SU-DHL-6 (cell line): ENCODE data around the gene WDPCP.
"Not testable (repeated sequence)": the region's sequence is repeated elsewhere in the genome, so short reads cannot be mapped to it uniquely, and the experiment has no call there.

Experiments used
- H2AFZ ChIP-seq: fragments of 200-600 bp; sonication (generic); 2 replicates; pipeline ENCODE4 v1.6.1; 2014; ENCODE audit warnings: low read depth, mild to moderate bottlenecking, moderate library complexity, mixed read lengths, antibody characterized with exemption, low read length; ENCODE audit not compliant: severe bottlenecking
- H3F3A ChIP-seq: fragments of 200-600 bp; shearing (Covaris generic); 2 replicates; pipeline ENCODE4 v1.6.0; 2016; ENCODE audit warnings: antibody characterized with exemption, mild to moderate bottlenecking; ENCODE audit not compliant: insufficient read depth
- H3K27ac ChIP-seq: fragments of 200-600 bp; sonication (generic); 2 replicates; pipeline ENCODE4 v1.5.1; 2016; ENCODE audit warnings: low read depth, mild to moderate bottlenecking, low read length, moderate library complexity, mixed read lengths
- H3K27me3 ChIP-seq: fragments of 200-600 bp; sonication (generic), shearing (Covaris generic); 2 replicates; pipeline ENCODE4 v1.6.0; 2014; ENCODE audit warnings: mild to moderate bottlenecking, low read length
- H3K36me3 ChIP-seq: fragments of 200-600 bp; sonication (generic); 2 replicates; pipeline ENCODE4 v1.6.1; 2014; ENCODE audit warnings: mild to moderate bottlenecking, low read length, mixed read lengths
- H3K4me2 ChIP-seq: fragments of 300-600, 200-600 bp; shearing (Covaris generic), sonication (generic); 2 replicates; pipeline ENCODE4 v1.6.0; 2014; ENCODE audit warnings: low read length, low read depth, mild to moderate bottlenecking; ENCODE audit not compliant: poor library complexity, severe bottlenecking
- H3K4me3 ChIP-seq: fragments of 200-600 bp; sonication (generic); 2 replicates; pipeline ENCODE4 v1.5.1; 2014; ENCODE audit warnings: antibody characterized with exemption, low read length, mild to moderate bottlenecking, mixed read lengths; ENCODE audit not compliant: insufficient read depth, poor library complexity, severe bottlenecking
- H3K79me2 ChIP-seq: fragments of 200-600 bp; sonication (generic); 2 replicates; pipeline ENCODE4 v1.6.1; 2014; ENCODE audit warnings: mild to moderate bottlenecking, low read length, moderate library complexity; ENCODE audit not compliant: insufficient read depth
- H3K9ac ChIP-seq: fragments of 200-600 bp; sonication (generic); 2 replicates; pipeline ENCODE4 v1.7.0; 2014; ENCODE audit warnings: mild to moderate bottlenecking, low read length
- H3K9me2 ChIP-seq: fragments of 200-600 bp; sonication (generic); replicated peaks from 2 replicates; pipeline ENCODE4 v1.6.1; 2014; ENCODE audit warnings: low read length; ENCODE audit not compliant: insufficient read depth
- H3K9me3 ChIP-seq: fragments of 200-600 bp; sonication (generic); 2 replicates; pipeline ENCODE4 v1.6.1; 2014; ENCODE audit warnings: low read length, mixed read lengths; ENCODE audit not compliant: insufficient read depth
- H4K20me1 ChIP-seq: fragments of 200-600 bp; sonication (generic); 2 replicates; pipeline ENCODE4 v1.6.1; 2014; ENCODE audit warnings: low read depth, mild to moderate bottlenecking, antibody characterized with exemption, low read length, moderate library complexity, mixed read lengths
- CTCF ChIP-seq: fragments of 200-600 bp; sonication (generic); IDR thresholded peaks from one replicate; pipeline ENCODE4 v1.5.1; 2017; ENCODE audit warnings: antibody characterized with exemption, mild to moderate bottlenecking, low read length, moderate library complexity; ENCODE audit not compliant: insufficient read depth, poor library complexity, severe bottlenecking
- EZH2phosphoT487 ChIP-seq: fragments of 200-600 bp; sonication (generic), shearing (Covaris generic); conservative IDR thresholded peaks from 2 replicates; pipeline ENCODE4 v1.6.1; 2018; ENCODE audit warnings: mild to moderate bottlenecking, antibody characterized with exemption, low read length, moderate library complexity, mixed read lengths

WDPCP gene

DNA sequence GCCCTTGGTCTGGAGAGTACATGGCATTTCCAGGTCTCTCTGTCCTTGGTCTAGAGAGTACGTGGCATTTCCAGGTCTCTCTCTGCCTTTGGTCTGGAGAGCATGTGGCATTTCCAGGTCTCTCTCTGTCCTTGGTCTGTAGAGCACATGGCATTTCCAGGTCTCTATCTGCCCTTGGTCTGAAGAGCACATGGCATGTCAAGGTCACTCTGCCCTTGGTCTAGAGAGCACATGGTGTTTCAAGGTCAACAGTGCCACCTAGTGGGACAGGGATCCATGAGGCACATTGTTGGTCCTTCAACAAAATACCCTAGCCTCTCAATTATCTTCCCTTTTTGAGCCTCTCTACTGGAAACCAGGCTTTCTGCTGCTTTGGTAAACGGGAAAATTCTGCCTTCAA is 287.4 kb downstream of the WDPCP start:
- no peaks in the 10 kb centered on the region for H3F3A ChIP-seq
- no peaks in the 10 kb centered on the region for H3K79me2 ChIP-seq
- H4K20me1 ChIP-seq, result no peaks in the 10 kb centered on the region
- no peak overlapping the region for H2AFZ ChIP-seq
- H3K36me3 ChIP-seq, result peaks cover 12% of the 10 kb centered on the region; the same call in 1 of the 2 replicates
- no peaks in the 10 kb centered on the region for H3K27me3 ChIP-seq
- no peak overlapping the region for H3K27ac ChIP-seq
- peaks cover 32% of the 10 kb centered on the region; the same call in 1 of the 2 replicates for H3K9me3 ChIP-seq
- no peaks in the 10 kb centered on the region for H3K9me2 ChIP-seq
- TF ChIP-seq CTCF (no peak), EZH2phosphoT487 (no peak)
- H3K4me2 ChIP-seq, result no peak overlapping the region
- no peak overlapping the region for H3K9ac ChIP-seq
- no peak overlapping the region for H3K4me3 ChIP-seq

GRCh38 chr2:63287956-63288355 is 300.3 kb downstream of the WDPCP start:
- H3K9ac ChIP-seq, result no peak overlapping the region
- no peaks in the 10 kb centered on the region for H4K20me1 ChIP-seq
- no peaks in the 10 kb centered on the region for H3K9me3 ChIP-seq
- no peaks in the 10 kb centered on the region; the same call in 1 of the 2 replicates for H3K36me3 ChIP-seq
- no peak overlapping the region for H3K27ac ChIP-seq
- H3K79me2 ChIP-seq, result no peaks in the 10 kb centered on the region
- H2AFZ ChIP-seq, result no peak overlapping the region
- H3K4me3 ChIP-seq, result no peak overlapping the region
- no peaks in the 10 kb centered on the region for H3F3A ChIP-seq
- TF ChIP-seq CTCF, result no peak
- TF ChIP-seq EZH2phosphoT487, result no peak
- no peaks in the 10 kb centered on the region for H3K9me2 ChIP-seq
- no peaks in the 10 kb centered on the region for H3K27me3 ChIP-seq
- no peak overlapping the region for H3K4me2 ChIP-seq

- H3K9me3 ChIP-seq, H3K4me2 ChIP-seq, H3K9me2 ChIP-seq, H4K20me1 ChIP-seq, H3F3A ChIP-seq, H3K4me3 ChIP-seq, H3K27ac ChIP-seq, H3K79me2 ChIP-seq, H3K36me3 ChIP-seq, H2AFZ ChIP-seq, H3K9ac ChIP-seq, H3K27me3 ChIP-seq: not testable (repeated sequence)
These were observed 301.8 kb downstream of the WDPCP start for GRCh38 chr2:63286520-63286919.

GRCh38 chr2:63283273-63283672 is 305.0 kb downstream of the WDPCP start:
- H3K9me2 ChIP-seq, result no peaks in the 10 kb centered on the region
- H3K9ac ChIP-seq, result no peak overlapping the region
- H3K36me3 ChIP-seq, result no peaks in the 10 kb centered on the region
- H3K79me2 ChIP-seq, result no peaks in the 10 kb centered on the region
- TF ChIP-seq CTCF (no peak), EZH2phosphoT487 (no peak)
- no peak overlapping the region for H3K4me2 ChIP-seq
- H3K9me3 ChIP-seq, result no peaks in the 10 kb centered on the region
- no peaks in the 10 kb centered on the region for H3K27me3 ChIP-seq
- H3K4me3 ChIP-seq, result no peak overlapping the region
- no peak overlapping the region for H2AFZ ChIP-seq
- no peak overlapping the region for H3K27ac ChIP-seq
- H4K20me1 ChIP-seq, result no peaks in the 10 kb centered on the region
- H3F3A ChIP-seq, result no peaks in the 10 kb centered on the region
